OCI-LY7 (cell line): ENCODE results near the gene FRMD8.

ENCODE experiments used
- EZH2phosphoT487 ChIP-seq: fragments of 200-600 bp; sonication (generic); IDR thresholded peaks from 2 replicates; pipeline ENCODE4 v1.6.1; 2018; ENCODE audit warnings: low read depth, borderline replicate concordance, mild to moderate bottlenecking, mixed run types, antibody characterized with exemption, low read length, moderate library complexity, mixed read lengths
- TF ChIP-seq, protein P1 (sequence below): fragments of 200-600 bp; sonication (generic); conservative IDR thresholded peaks from 2 replicates; pipeline ENCODE4 v1.5.1; 2014; ENCODE audit warnings: mild to moderate bottlenecking, antibody characterized with exemption, low read length, moderate library complexity, mixed read lengths

DNA sequence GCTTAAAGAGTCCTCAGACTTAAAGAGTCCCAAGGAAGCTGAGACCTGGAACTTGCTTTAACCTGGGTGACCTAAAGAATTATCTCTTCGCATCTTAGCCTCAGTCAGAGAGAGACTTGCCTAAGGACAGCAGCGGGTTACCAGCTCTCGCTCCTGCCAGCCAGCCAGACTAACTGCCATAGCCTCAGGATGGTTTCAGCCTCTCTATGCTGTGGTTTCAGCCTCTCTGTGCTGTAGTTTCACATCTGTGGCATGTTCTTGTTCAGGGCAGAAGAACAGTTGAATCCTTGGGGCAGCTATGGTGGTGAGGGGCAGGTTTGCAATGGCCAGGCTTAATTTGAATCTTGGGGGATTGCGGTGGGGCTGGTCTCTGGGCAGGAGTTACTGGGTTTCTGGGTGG lies 2.3 kb downstream of the FRMD8 start:
- TF ChIP-seq, protein P1, sequence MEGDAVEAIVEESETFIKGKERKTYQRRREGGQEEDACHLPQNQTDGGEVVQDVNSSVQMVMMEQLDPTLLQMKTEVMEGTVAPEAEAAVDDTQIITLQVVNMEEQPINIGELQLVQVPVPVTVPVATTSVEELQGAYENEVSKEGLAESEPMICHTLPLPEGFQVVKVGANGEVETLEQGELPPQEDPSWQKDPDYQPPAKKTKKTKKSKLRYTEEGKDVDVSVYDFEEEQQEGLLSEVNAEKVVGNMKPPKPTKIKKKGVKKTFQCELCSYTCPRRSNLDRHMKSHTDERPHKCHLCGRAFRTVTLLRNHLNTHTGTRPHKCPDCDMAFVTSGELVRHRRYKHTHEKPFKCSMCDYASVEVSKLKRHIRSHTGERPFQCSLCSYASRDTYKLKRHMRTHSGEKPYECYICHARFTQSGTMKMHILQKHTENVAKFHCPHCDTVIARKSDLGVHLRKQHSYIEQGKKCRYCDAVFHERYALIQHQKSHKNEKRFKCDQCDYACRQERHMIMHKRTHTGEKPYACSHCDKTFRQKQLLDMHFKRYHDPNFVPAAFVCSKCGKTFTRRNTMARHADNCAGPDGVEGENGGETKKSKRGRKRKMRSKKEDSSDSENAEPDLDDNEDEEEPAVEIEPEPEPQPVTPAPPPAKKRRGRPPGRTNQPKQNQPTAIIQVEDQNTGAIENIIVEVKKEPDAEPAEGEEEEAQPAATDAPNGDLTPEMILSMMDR: no peak
- no peak for TF ChIP-seq EZH2phosphoT487
